Stimulated activated CD8-positive, alpha-beta memory T cell treated with anti-CD3 and anti-CD28 coated beads, Interleukin-4, amount 100 ng/mL, for 4 hours (primary cell): ENCODE data around the gene CYP2B6.
"Not testable (repeated sequence)": the region's sequence is repeated elsewhere in the genome, so short reads cannot be mapped to it uniquely, and the experiment has no call there.

Experiments
- DNase-seq, 2 donors: peaks; one replicate each; pipeline ENCODE4 v3.0.0-alpha.2; 2020; ENCODE audit warnings: low read depth in 2 of 2, low spot score in 1 of 2

CYP2B6 gene

GRCh38 chr19:41030651-41031050, 39.6 kb downstream of the CYP2B6 start:
- DNase-seq: no peak

- no peak for DNase-seq
Observed at GRCh38 chr19:41031916-41032315, 40.8 kb downstream of the CYP2B6 start.

GRCh38 chr19:41033324-41033723, 42.2 kb downstream of the CYP2B6 start:
- not testable (repeated sequence) for DNase-seq

GRCh38 chr19:41039806-41040205, 48.7 kb downstream of the CYP2B6 start:
- no peak for DNase-seq

GRCh38 chr19:41045095-41045494, 54.0 kb downstream of the CYP2B6 start:
- not testable (repeated sequence) for DNase-seq

- no peak for DNase-seq
Observed at GRCh38 chr19:41050426-41050825, 59.3 kb downstream of the CYP2B6 start.

GRCh38 chr19:41052162-41052561, 61.1 kb downstream of the CYP2B6 start:
- not testable (repeated sequence) for DNase-seq

- DNase-seq: not testable (repeated sequence)
Observed at GRCh38 chr19:41053331-41053730, 62.2 kb downstream of the CYP2B6 start.

- no peak for DNase-seq
Observed at GRCh38 chr19:41064974-41065569, 74.0 kb downstream of the CYP2B6 start.
